Measurements from ENCODE around the gene CFAP251. TPM values are rescaled to one million over a fixed set of nuclear protein-coding genes. Genes with fewer than 3 reads are reported as not detected.

The CFAP251 gene
- total RNA-seq, 1 experiment from 2014 or later = 0.81 TPM

- Mint-ChIP-seq H3K36me3 (ENCODE audit: insufficient read depth in 1 of 3, low read depth in 3 of 3) (peaks cover 0 to 41% (median 18%) of the 10 kb centered on the region in 3 experiments; a peak in 4 of 7 replicates), H3K27me3 (ENCODE audit: low read depth) (peaks cover under 1% of the 10 kb centered on the region; the same call in 1 of the 2 replicates), H3K4me3 (no peak overlapping the region), H3K9me3 (no peaks in the 10 kb centered on the region; a peak in 2 of 5 replicates), H3K27ac (0 out of 7 replicates have a peak overlapping the region, but pooled peaks of 1 of the 3 experiments have one; percentile 49), H3K4me1 (peaks cover 7 to 14% of the 10 kb centered on the region in 2 experiments)
- H3K23ac ChIP-seq (ENCODE audit: insufficient read length, low read depth, low read length) = no peak overlapping the region
- H3K9me3 ChIP-seq (ENCODE audit: control insufficient read depth, low read depth, low read length) = no peaks in the 10 kb centered on the region
- peaks cover 3% of the 10 kb centered on the region for H3K23me2 ChIP-seq (ENCODE audit: insufficient read length, low read depth, low read length, poor library complexity, severe bottlenecking)
- peak; percentile 82 for DNase-seq
- no peak overlapping the region for H3K4ac ChIP-seq (ENCODE audit: low read depth, low read length)
- no peak overlapping the region for H4K5ac ChIP-seq (ENCODE audit: insufficient read length, low read depth, low read length)
- H3K79me2 ChIP-seq (ENCODE audit: insufficient read depth, low read length) = no peaks in the 10 kb centered on the region
- H2AK5ac ChIP-seq (ENCODE audit: insufficient read length, low read length) = no peak overlapping the region
- no peak overlapping the region for H3K56ac ChIP-seq (ENCODE audit: insufficient read length, low read depth, low read length)
- H3K27ac ChIP-seq (ENCODE audit: insufficient read length, low read depth, low read length) = no peak overlapping the region
- no peak overlapping the region for H2BK15ac ChIP-seq (ENCODE audit: low read depth, low read length)
- H3K4me2 ChIP-seq (ENCODE audit: insufficient read depth, insufficient read length, low read length) = no peak overlapping the region
- no peaks in the 10 kb centered on the region for H3K79me1 ChIP-seq (ENCODE audit: insufficient read depth, low read depth, low read length, poor library complexity, severe bottlenecking)
- H3K18ac ChIP-seq (ENCODE audit: insufficient read length, low read depth, low read length) = no peak overlapping the region
- no peak overlapping the region for H2AFZ ChIP-seq (ENCODE audit: low read length)
- H3K14ac ChIP-seq (ENCODE audit: insufficient read depth, low read length) = no peak overlapping the region
- WGBS (ENCODE audit: extremely low coverage, insufficient read length, low lambda C conversion rate) = no CpG with 5 or more reads among the region's 7 CpGs
- no peak overlapping the region for H2BK120ac ChIP-seq (ENCODE audit: low read depth, low read length, poor library complexity, severe bottlenecking)
- no peaks in the 10 kb centered on the region for H3K4me1 ChIP-seq (ENCODE audit: insufficient read depth, low read length)
- H4K91ac ChIP-seq (ENCODE audit: insufficient read length, low read depth, low read length) = no peak overlapping the region
- TF ChIP-seq, protein P1, sequence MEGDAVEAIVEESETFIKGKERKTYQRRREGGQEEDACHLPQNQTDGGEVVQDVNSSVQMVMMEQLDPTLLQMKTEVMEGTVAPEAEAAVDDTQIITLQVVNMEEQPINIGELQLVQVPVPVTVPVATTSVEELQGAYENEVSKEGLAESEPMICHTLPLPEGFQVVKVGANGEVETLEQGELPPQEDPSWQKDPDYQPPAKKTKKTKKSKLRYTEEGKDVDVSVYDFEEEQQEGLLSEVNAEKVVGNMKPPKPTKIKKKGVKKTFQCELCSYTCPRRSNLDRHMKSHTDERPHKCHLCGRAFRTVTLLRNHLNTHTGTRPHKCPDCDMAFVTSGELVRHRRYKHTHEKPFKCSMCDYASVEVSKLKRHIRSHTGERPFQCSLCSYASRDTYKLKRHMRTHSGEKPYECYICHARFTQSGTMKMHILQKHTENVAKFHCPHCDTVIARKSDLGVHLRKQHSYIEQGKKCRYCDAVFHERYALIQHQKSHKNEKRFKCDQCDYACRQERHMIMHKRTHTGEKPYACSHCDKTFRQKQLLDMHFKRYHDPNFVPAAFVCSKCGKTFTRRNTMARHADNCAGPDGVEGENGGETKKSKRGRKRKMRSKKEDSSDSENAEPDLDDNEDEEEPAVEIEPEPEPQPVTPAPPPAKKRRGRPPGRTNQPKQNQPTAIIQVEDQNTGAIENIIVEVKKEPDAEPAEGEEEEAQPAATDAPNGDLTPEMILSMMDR (conservative IDR thresholded peaks at IDR 0.05) = peak; percentile 67
- H2BK5ac ChIP-seq (ENCODE audit: insufficient read length, low read length) = no peak overlapping the region
- no peak overlapping the region for H2BK20ac ChIP-seq (ENCODE audit: low read depth, low read length, poor library complexity, severe bottlenecking)
- H3K9ac ChIP-seq (ENCODE audit: extremely low read depth, insufficient read length, low read length) = no peak overlapping the region
- no peaks in the 10 kb centered on the region for H3K27me3 ChIP-seq (ENCODE audit: insufficient read depth, low read length)
- H2BK12ac ChIP-seq (ENCODE audit: insufficient read length, low read depth, low read length) = no peak overlapping the region
- H3T11ph ChIP-seq (ENCODE audit: low read length) = no peak overlapping the region
- no peaks in the 10 kb centered on the region for H4K20me1 ChIP-seq (ENCODE audit: control insufficient read depth, insufficient read depth, insufficient read length)
- no peak overlapping the region for H4K8ac ChIP-seq (replicated peaks; ENCODE audit: insufficient read length, low read depth, low read length)
Measured at GRCh38 chr12:121916719-121917118, 1.7 kb upstream of the CFAP251 start.

Data from H9 (cell line).